Activated naive CD8-positive, alpha-beta T cell treated with anti-CD3 and anti-CD28 coated beads for 36 hours (primary cell): ENCODE measurements around the gene DCAKD. TPM values are rescaled to one million over a fixed set of nuclear protein-coding genes. Genes with fewer than 3 reads are reported as not detected.

Experiments used
- DNase-seq: peaks from one replicate; pipeline ENCODE4 v3.0.0; 2021
- H3K27ac Mint-ChIP-seq: one replicate; pipeline ENCODE4 v1.8.0; 2022; ENCODE audit warnings: mild to moderate bottlenecking, moderate library complexity, mixed read lengths
- H3K27me3 Mint-ChIP-seq: one replicate; pipeline ENCODE4 v1.8.0; 2022; ENCODE audit warnings: mild to moderate bottlenecking, mixed read lengths
- H3K36me3 Mint-ChIP-seq: one replicate; pipeline ENCODE4 v1.8.0; 2021; ENCODE audit warnings: mild to moderate bottlenecking, mixed read lengths
- H3K4me1 Mint-ChIP-seq: one replicate; pipeline ENCODE4 v1.8.0; 2021; ENCODE audit warnings: mixed read lengths
- H3K4me3 Mint-ChIP-seq: one replicate; pipeline ENCODE4 v1.8.0; 2022; ENCODE audit warnings: mild to moderate bottlenecking, moderate library complexity, mixed read lengths
- H3K9me3 Mint-ChIP-seq: one replicate; pipeline ENCODE4 v1.8.0; 2022; ENCODE audit warnings: mixed read lengths
- total RNA-seq, 2 experiments: library from RNA; stranded (reverse); gene quantifications; one replicate each; pipeline ENCODE4 v1.2.3, GENCODE V29; 2021

DCAKD gene
- total RNA-seq, 2 experiments from 2014 or later = 29.0 to 31.4 TPM

DNA sequence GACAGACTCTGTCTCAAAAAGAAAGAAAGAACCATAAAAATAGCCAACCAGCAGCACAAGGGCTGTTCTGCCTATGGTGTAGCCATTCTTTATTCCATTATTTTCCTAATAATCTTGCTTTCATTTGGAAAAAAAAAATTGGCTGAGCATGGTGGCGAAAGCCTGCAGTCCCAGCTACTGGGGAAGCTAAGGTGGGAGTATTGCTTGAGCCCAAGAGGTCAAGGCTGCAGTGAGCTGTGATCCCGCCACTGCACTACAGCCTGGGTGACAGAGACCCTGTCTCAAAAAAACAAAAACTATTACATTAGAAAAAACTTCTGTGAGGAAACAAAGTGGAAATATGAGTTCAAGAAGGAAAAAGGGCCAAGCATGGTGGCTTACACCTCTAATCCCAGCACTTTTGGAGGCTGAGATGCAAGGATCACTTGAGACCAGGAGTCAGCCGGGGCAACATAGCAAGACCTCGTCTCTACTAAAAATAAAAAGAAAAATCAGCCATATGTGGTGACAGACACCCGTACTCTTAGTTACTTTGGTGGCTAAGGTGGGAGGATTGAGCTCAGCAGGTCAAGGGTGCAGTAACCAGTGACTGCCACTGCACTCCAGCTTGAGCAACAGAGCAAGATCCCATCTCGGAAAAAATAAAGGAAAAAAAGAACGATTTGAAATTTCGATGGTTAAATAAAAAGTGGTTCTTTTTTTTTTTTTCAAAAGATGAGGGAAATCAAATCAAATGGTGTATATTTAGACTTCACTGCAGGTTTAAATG is 2.5 kb downstream of the DCAKD start:
- Mint-ChIP-seq H3K27me3 (no peaks in the 10 kb centered on the region), H3K4me3 (no peak overlapping the region), H3K4me1 (peaks cover 38% of the 10 kb centered on the region), H3K36me3 (peaks cover 31% of the 10 kb centered on the region), H3K27ac (peak overlapping the region; percentile 54), H3K9me3 (no peaks in the 10 kb centered on the region)
- DNase-seq = no peak

DNA sequence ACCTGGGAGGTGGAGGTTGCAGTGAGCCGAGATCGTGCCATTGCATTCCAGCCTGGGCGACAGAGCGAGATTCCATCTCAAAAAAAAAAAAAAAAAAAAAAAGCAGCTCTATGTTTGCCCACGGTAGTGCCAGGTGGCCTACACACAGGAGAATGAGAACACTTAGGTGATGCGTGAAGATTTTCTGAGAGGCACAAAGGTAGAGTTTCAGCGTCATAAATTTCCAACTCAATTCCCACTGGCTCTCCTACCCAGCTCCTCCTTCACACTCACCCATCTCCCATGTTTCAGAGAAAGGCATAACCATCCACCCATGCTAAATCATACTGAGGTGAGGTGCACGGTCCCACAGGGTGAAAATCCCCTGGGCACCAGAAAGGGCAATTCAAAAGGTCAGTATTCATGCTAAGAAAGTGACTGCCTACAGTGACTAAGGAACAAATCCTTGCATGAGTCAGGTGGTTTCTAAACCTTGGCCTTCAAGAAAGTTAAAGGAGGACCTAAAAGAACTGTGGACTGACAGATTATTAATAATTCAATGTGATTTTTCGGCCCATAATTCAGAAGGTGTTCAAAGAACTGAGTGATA is 4.8 kb downstream of the DCAKD start:
- Mint-ChIP-seq H3K36me3 (peaks cover 23% of the 10 kb centered on the region), H3K4me1 (peaks cover 41% of the 10 kb centered on the region), H3K27me3 (no peaks in the 10 kb centered on the region), H3K27ac (peak overlapping the region; percentile 62), H3K9me3 (no peaks in the 10 kb centered on the region), H3K4me3 (no peak overlapping the region)
- no peak for DNase-seq

DNA sequence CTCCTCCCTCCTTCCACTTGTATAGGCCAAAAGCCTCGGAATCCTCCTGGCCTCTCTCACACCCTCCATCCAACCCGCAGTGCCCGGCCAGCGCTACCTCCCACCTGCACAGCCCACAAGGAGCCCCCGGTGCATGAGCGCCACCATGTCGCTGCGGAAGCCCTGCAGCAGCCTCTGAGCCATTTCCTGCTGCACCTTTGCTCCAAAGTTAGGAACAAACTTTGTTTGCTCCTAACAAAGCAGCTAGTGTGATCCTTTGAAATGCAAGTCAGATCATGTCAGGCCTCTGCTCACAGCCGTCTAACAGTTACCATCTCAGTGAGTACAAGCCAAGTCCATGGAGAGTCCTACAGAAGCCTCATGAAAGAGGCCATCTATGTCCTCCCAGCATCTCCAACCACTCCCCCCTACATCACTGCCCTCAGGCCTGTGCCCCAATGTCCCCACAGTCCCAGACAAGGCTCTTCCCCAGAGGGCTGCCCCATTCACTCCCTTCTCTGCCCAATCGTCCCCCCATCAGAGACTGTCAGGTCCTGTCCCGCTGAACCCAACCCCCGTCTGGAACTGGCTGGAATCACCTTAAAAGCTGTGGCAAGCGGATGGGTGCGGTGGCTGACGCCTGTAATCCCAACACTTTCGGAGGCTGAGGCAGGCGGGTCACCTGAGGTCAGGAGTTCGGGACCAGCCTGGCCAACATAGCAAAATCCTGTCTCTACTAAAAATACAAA is 7.5 kb downstream of the DCAKD start:
- Mint-ChIP-seq H3K27me3 (no peaks in the 10 kb centered on the region), H3K36me3 (peaks cover 8% of the 10 kb centered on the region), H3K27ac (no peak overlapping the region), H3K9me3 (no peaks in the 10 kb centered on the region), H3K4me3 (no peak overlapping the region), H3K4me1 (peaks cover 32% of the 10 kb centered on the region)
- DNase-seq = no peak

- H3K4me3 Mint-ChIP-seq = no peak overlapping the region
- no peaks in the 10 kb centered on the region for H3K27me3 Mint-ChIP-seq
- DNase-seq = no peak
- H3K4me1 Mint-ChIP-seq = peaks cover 29% of the 10 kb centered on the region
- H3K36me3 Mint-ChIP-seq = peaks cover 5% of the 10 kb centered on the region
- H3K27ac Mint-ChIP-seq = no peak overlapping the region
- H3K9me3 Mint-ChIP-seq = no peaks in the 10 kb centered on the region
These were observed 8.9 kb downstream of the DCAKD start for GRCh38 chr17:45042346-45043120.

DNA sequence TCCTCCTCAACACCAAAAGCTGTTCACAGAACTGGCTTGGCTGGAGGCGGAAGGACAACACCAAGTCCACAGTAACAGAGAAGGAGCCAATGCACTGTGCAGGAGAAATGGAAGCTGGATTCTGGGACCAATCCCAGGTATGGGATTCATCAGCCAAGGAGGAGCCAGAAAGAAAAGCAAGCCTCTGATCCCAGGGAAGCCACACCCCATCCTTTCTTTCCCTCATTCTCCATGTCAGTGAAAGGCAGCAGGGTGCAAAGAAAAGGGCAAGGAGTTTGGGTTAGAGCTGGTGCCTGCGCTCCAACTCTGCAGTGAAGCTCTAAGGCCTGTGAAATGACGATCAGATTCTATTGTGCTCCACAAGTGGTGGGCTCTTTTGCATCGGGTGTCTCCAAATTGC is 11.0 kb downstream of the DCAKD start:
- no peak overlapping the region for H3K4me3 Mint-ChIP-seq

DNA sequence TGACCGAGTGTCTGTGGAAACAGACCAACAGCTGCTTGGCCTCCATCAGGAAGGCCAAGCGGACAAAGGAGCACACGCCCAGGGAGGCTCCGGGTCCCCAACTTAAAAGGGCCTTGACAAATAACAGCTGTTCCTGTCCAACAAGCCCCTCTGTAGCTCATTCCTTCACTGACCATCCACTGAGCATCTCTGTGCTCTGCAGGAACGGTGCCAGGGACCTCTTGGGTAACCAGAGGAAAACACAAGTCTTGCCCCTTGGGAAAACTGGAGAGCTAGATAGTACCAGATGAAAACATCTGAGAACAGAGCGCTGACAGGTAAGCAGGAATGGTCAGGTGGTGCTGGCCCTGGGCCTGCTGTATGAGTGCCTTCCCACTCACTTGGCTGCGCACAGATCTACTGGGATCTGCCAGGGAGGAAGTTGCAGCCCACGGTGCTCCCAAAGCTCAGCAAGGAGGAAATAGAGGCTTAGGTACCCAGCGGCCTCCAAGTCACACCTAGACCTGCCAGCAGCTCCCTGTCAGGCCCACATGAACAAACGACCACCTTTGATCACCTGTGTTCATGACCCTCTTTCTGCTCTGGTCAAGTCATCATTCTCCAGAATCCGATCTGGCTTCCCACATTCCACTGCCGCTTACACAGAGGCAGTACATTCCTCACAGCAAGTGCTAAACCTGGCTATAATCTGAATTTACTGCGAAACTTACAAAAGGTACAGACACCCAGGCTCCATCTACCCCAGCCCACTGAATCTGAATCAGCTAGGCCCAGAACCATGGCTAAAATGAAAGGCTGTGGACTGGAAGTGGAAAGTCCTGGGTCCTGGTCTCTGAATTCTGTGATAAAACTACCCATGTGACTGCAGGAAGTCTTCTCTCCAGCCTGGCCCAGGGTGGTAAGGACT is 12.5 kb downstream of the DCAKD start:
- Mint-ChIP-seq H3K4me1 (peaks cover 19% of the 10 kb centered on the region), H3K36me3 (peaks cover 5% of the 10 kb centered on the region), H3K4me3 (no peak overlapping the region), H3K27ac (no peak overlapping the region), H3K9me3 (no peaks in the 10 kb centered on the region), H3K27me3 (no peaks in the 10 kb centered on the region)
- no peak for DNase-seq

More for the DNA sequence above, 11.0 kb downstream of the DCAKD start:
- Mint-ChIP-seq H3K4me1 (peaks cover 21% of the 10 kb centered on the region), H3K36me3 (peaks cover 2% of the 10 kb centered on the region), H3K27ac (no peak overlapping the region), H3K27me3 (no peaks in the 10 kb centered on the region), H3K9me3 (no peaks in the 10 kb centered on the region)
- no peak for DNase-seq

GRCh38 chr17:45036691-45037090 is 14.7 kb downstream of the DCAKD start:
- H3K36me3 Mint-ChIP-seq = peaks cover 8% of the 10 kb centered on the region

GRCh38 chr17:45035848-45036247 is 15.6 kb downstream of the DCAKD start:
- Mint-ChIP-seq H3K4me3 (no peak overlapping the region), H3K9me3 (no peaks in the 10 kb centered on the region), H3K27me3 (no peaks in the 10 kb centered on the region), H3K4me1 (peaks cover 12% of the 10 kb centered on the region), H3K27ac (no peak overlapping the region), H3K36me3 (peaks cover 12% of the 10 kb centered on the region)
- no peak for DNase-seq

More at GRCh38 chr17:45036691-45037090, 14.7 kb downstream of the DCAKD start:
- DNase-seq = no peak
- peaks cover 12% of the 10 kb centered on the region for H3K4me1 Mint-ChIP-seq
- no peaks in the 10 kb centered on the region for H3K27me3 Mint-ChIP-seq
- H3K4me3 Mint-ChIP-seq = no peak overlapping the region
- H3K9me3 Mint-ChIP-seq = no peaks in the 10 kb centered on the region
- H3K27ac Mint-ChIP-seq = no peak overlapping the region

GRCh38 chr17:45034599-45034998 is 16.8 kb downstream of the DCAKD start:
- H3K27me3 Mint-ChIP-seq = no peaks in the 10 kb centered on the region
- no peak overlapping the region for H3K4me3 Mint-ChIP-seq
- peaks cover 12% of the 10 kb centered on the region for H3K36me3 Mint-ChIP-seq
- H3K9me3 Mint-ChIP-seq = no peaks in the 10 kb centered on the region
- no peak for DNase-seq
- peaks cover 12% of the 10 kb centered on the region for H3K4me1 Mint-ChIP-seq
- H3K27ac Mint-ChIP-seq = no peak overlapping the region

- Mint-ChIP-seq H3K27me3 (no peaks in the 10 kb centered on the region), H3K4me1 (peaks cover 7% of the 10 kb centered on the region), H3K36me3 (peaks cover 12% of the 10 kb centered on the region), H3K27ac (no peak overlapping the region), H3K9me3 (no peaks in the 10 kb centered on the region), H3K4me3 (no peak overlapping the region)
- DNase-seq = no peak
These were observed 19.3 kb downstream of the DCAKD start for GRCh38 chr17:45032174-45032541.

DNA sequence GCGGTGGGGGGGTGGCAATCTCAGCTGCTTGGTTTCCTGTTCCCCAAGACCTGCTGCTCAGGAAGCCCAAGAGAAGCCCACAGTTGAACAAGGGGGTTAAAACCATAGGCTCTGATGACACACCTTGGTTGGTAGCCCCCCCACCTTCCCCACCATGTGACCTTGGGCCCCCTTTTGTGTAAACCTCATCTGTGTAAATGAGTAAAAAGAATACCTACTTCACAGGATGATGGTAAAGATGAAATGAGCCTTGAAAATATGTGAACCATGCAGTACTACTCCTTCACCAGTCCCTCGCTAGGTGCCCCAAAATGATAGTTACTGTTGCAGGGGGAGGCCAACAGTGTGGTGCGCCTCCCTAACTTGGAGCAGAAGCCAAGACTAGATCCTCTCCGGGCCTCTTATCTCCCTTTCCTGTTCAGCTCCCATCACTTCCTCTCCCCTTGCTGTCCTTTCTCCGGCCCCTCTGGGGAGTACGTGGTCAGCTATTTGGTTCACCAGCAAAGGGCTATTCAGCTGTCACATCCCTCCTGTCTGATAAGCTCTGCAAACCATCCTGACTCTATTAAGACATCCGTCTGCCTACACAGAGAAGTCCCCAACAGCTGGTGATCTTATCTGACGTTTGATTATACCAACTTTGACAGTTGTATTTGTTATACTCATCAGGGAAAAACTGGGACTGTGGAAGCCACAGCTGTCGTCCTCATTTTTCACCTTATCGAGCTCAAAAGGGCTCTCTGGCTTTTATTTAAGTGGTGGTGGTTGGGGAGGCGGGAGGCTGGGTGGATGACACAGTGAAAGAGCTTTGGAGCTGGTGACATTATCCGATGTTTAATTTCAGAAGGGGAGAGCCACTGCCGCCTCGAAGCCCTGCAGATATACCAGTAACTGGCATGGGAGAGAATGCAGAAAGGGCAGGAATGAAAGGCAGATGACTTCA is 19.9 kb downstream of the DCAKD start:
- peaks cover 7% of the 10 kb centered on the region for H3K4me1 Mint-ChIP-seq

DNA sequence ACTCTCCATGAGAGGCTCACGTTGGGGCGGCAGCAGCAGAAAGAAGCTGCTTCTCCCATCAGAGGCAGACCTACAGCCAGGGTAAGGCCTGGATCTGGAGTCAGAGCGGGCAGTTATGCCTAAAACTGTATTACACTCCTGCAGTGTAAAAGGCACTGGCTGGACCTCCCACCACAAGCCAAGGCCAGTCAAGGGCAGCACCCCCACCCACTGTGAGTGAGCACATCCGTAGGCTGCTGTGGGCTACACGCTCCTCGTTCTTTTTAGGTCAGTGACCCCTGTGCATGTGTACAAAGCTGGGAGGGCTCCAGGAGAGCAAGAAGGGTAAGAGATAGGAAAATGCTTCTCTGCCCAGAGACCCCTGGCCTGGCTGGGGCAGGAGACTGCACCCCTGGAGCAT is 20.7 kb downstream of the DCAKD start:
- Mint-ChIP-seq H3K27me3 (no peaks in the 10 kb centered on the region), H3K9me3 (no peaks in the 10 kb centered on the region), H3K4me3 (no peak overlapping the region), H3K4me1 (peaks cover 6% of the 10 kb centered on the region), H3K27ac (no peak overlapping the region), H3K36me3 (peaks cover 11% of the 10 kb centered on the region)
- DNase-seq = no peak

More for the DNA sequence above, 19.9 kb downstream of the DCAKD start:
- H3K27ac Mint-ChIP-seq = no peak overlapping the region
- H3K9me3 Mint-ChIP-seq = no peaks in the 10 kb centered on the region
- no peaks in the 10 kb centered on the region for H3K27me3 Mint-ChIP-seq
- peaks cover 12% of the 10 kb centered on the region for H3K36me3 Mint-ChIP-seq
- no peak for DNase-seq
- no peak overlapping the region for H3K4me3 Mint-ChIP-seq

DNA sequence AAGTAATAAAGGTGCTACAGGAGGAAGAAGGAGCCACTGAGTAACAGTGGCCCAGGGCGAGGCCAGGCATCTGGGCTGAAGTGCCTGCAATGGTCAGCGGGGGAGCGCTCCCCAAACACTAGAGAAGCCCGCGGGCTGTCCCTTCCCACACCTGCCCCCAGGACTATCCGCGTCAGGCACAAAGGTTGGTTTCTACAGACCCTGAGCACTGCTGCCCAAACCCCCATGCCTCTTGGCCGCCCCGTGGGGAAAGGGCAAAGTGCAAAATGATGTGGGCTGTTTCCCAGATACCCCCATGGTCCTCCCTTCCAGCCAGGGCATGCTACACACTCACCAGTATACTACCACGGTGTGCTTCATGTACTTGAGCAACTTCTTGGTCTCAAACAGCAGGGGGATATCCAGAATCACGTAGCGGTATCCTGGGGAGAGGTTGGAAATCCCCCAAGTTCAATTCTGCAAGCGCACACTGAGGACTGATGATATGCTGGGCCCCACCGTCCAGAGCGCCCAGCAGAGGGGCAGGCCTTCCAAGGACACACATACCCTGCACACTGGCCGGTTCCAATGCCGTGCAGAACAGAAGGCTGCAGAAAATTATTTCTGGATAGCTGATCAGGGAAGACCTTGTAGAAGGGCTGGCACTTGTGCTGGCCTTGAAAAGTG is 21.5 kb downstream of the DCAKD start:
- Mint-ChIP-seq H3K36me3 (peaks cover 9% of the 10 kb centered on the region), H3K4me3 (no peak overlapping the region), H3K27me3 (no peaks in the 10 kb centered on the region), H3K4me1 (peaks cover 6% of the 10 kb centered on the region), H3K9me3 (no peaks in the 10 kb centered on the region), H3K27ac (peak overlapping the region; percentile 34)
- no peak for DNase-seq
